Left lobe of liver (tissue), 2 donors: ENCODE measurements around the gene ACBD6. TPM values are rescaled to one million over a fixed set of nuclear protein-coding genes. Genes with fewer than 3 reads are reported as not detected.
"Not testable (repeated sequence)": the region's sequence is repeated elsewhere in the genome, so short reads cannot be mapped to it uniquely, and the experiment has no call there.

Source experiments
- ATAC-seq: fragments of 200-7000 bp; cut with Tn5 transposase; one replicate; pipeline ENCODE4 v1.9.1; 2020; ENCODE audit warnings: mild to moderate bottlenecking, moderate library complexity
- DNase-seq: peaks from one replicate; pipeline ENCODE4 v3.0.0-alpha.2; 2020; ENCODE audit warnings: low spot score
- total RNA-seq: library from RNA; stranded (reverse); gene quantifications from one replicate; pipeline ENCODE4 v1.2.1, GENCODE V29; 2021
- donor health status: DM: no; HTN: no; CAD: no; lungs with moderate emphysema.
- donor health status: DM: no; HTN: yes; CAD: no.

Gene ACBD6
- total RNA-seq, 1 donor from 2014 or later: 11.1 TPM

DNA sequence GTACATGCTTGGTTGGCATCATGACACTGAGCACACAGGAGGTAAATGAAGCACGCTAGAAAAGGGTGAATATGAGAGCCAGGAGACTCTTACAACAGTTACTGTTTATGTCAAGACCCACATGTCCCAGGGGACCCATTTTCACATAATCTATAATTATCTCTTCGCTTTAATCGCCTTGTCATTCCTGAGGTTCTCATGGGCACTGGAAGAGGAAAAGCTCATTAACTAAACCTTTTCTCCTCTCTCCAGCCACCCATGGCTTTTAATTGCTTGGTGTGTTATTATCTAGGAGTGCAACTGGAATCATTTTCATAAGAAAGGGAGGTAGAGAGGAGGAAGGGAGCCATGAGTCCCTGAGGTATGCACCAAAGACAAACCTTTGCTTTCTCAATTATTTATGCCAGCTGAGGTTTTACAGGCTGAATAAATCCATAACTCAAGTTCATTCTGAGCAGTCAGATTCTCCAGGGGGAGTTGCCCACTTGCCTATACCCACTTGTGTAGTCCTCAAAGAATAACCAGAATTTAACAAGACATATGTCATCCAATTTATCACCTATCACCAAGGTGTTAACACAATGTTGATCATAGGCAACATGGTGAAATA is 77.4 kb downstream of the ACBD6 start:
- ATAC-seq: no peak
- no peak for DNase-seq

DNA sequence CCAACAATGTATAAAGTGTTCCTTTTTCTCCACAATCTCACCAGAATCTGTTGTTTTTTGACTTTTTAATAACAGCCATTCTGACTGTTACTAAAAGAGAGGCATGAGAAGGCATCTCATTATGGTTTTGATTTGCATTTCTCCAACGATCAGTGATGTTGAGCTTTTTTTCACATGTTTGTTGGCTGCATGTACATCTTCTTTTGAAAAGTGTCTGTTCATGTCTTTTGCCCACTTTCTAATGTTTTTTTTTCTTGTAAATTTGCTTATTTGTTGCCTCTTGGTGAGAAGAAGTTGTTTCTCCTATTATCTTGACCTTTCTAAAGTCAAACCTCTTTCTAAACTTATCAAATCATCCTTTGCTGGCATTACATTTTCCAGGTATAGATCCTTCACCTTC is 80.8 kb downstream of the ACBD6 start:
- no peak for ATAC-seq
- no peak for DNase-seq

DNA sequence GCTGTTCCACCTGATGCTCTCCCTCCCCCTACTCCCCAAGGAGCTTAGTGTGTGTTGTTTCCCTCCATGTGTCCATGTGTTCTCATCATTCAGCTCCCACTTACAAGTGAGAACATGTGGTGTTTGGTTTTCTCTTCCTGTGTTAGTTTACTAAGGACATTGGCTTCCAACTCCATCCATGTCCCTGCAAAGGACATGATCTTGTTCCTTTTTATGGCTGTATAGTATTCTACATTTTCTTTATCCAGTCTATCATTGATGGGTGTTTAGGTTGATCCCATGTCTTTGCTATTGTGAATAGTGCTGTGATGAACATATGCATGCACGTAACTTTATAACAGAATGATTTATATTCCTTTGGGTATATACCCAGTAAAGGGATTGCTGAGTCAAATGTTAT is 81.2 kb downstream of the ACBD6 start:
- not testable (repeated sequence) for ATAC-seq

DNA sequence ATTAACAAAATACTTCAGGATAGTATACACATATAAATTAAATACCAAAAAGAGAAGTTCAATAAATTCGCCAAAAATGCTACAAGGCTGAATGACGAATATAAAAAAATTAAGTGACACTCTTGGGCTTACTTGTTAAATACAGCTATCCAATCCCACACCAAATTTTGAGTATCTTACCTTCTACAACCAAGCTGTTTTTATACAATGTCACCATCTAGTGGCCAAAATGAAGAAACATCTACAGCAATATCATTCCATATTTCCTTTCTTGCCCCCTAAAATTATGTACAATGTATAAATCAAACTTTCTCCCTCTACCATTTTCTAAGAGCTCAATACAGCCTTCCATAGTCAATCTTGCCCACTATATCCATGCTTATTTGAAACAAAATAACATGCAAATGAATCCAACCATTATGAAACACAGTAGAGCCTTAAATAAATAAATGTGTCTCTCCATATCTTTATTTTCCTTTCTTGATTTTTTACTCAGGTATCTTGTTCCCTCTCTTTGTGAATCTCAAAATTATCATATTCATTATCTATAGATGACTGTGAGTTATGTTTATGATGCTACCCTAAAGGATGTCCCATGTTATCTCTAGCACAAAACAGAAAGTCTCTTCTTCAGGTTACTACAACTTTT is 86.3 kb downstream of the ACBD6 start:
- ATAC-seq: peak; percentile 68

More for the DNA sequence above, 81.2 kb downstream of the ACBD6 start:
- DNase-seq: not testable (repeated sequence)

DNA sequence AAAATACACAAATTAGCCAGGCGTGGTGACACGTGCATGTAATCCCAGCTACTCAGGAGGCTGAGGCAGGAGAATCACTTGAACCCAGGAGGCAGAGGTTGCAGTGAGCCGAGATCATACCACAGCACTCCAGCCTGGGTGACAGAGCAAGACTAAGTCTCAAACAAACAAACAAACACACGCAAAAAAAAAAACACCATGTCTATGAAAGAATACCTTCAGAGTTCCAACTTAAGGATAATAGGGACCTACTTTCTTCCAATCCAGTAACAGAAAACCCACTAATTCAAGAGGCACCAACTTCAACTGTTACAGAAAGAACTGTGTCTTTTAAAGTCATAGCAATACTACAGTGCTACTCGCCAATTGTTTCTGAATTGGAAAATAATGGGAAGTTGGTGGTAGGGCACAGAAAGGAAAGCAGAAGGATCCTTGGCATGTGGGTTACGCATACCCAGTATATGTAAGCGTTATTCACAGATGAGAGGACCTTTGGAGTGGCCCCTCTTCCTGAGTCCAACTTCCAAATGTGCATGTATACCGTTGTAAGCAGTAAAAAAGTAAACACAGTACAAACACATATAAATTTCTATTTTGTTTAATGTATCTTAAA is 87.0 kb downstream of the ACBD6 start:
- no peak for ATAC-seq
- DNase-seq: no peak

More for the DNA sequence above, 86.3 kb downstream of the ACBD6 start:
- DNase-seq: no peak

DNA sequence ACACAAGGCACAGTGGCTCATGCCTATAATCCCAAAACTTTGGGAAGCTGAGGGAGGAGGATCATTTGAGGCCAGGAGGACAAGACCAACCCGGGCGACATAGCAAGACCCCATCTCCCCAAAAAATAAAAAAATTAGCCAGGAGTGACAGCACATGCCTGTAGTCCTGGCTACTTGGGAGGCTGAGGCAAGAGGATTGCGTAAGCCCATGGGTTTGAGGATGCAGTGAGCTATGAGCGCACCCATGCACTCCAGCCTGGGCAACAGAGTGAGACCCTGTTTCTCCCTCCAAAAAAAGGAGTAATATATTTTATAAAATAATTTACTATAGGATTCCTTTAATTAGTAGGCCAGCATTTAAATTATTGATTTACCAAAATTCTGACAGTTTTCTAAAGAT is 89.8 kb downstream of the ACBD6 start:
- DNase-seq: no peak
- no peak for ATAC-seq

DNA sequence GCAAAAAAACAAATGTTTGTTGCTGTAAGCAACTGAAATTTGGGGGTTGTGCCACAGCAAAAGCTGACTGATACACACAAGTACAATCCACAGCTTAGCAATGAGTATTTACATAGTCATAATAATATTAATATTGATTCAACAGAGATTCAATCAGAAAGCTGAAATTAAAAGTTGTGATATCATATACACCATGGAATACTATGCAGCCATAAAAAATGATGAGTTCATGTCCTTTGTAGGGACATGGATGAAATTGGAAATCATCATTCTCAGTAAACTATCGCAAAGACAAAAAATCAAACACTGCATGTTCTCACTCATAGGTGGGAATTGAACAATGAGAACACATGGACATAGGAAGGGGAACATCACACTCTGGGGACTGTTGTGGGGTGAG is 94.2 kb downstream of the ACBD6 start:
- DNase-seq, ATAC-seq: not testable (repeated sequence)

DNA sequence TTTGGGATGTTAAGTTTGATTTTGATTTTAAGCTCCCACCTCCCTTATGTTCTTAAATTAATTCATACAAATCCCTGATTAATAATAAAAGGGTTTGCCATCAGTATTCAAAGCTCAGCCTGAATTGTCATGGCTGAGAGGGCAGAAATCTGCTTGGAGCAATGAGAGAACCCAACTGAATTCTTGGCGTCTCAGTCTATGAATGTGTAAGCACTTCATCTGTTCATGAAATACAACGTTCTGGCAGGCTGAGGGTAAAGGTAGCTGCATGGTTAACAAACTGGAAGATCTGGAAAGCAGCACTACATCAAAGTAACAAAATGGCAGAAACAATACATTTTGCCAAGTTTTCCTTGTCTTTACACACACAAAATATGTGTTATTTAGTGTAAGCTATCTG is 95.3 kb downstream of the ACBD6 start:
- no peak for DNase-seq

DNA sequence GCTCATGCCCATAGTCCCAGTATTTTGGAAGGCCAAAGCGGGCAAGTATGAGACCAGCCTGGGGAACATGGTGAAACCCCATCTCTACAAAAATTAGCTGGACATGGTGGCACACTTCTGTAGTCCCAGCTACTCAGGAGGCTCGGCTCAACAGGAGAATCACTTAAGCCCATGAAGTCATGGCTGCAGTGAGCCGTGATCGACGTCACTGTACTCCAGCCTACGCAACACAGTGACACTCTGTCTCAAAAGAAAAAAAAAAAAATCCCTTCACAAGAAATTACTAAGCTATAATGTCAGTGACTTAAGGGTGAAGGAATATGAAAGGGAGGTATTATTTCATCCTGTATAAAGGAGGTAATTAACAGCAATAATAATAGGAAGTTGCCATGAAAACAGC is 99.8 kb downstream of the ACBD6 start:
- DNase-seq (no peak), ATAC-seq (no peak)

More for the DNA sequence above, 95.3 kb downstream of the ACBD6 start:
- no peak for ATAC-seq

DNA sequence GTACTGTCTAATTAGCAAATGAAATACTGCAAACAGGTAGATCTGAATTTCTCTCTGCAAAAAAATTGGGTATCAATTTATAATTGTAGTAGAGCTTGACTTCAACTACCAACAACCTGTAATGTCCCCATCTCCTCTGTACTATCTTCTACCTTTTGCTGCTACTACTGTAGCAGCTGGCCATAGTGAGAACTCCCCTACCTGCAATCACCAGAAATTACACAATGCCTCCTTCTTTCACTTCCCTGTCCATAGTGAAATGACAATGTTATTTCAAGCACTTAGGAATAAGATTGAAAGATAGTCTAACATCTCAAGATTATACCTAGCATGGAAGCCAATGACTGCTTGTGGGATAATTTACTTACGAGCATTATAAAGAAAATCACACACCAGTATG is 100.4 kb downstream of the ACBD6 start:
- no peak for ATAC-seq
- no peak for DNase-seq

DNA sequence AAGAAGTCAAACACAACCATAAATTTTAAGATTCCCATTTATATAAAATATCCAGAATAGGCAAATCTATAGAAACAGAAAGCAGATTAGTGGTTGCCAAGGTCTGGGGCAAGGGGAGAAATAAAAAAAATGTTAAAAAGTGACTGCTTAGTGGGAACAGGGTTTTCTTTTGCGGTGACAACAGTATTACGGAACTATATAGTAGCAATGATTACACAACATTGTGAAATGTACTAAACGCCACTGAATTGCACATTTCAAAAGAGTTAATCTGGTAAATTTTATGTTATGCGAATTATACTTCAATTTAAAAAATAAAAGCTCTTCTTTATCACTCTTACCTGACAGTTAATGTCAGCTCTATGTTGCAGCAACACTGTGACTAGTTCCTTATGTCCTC is 105.2 kb downstream of the ACBD6 start:
- no peak for ATAC-seq
- no peak for DNase-seq

DNA sequence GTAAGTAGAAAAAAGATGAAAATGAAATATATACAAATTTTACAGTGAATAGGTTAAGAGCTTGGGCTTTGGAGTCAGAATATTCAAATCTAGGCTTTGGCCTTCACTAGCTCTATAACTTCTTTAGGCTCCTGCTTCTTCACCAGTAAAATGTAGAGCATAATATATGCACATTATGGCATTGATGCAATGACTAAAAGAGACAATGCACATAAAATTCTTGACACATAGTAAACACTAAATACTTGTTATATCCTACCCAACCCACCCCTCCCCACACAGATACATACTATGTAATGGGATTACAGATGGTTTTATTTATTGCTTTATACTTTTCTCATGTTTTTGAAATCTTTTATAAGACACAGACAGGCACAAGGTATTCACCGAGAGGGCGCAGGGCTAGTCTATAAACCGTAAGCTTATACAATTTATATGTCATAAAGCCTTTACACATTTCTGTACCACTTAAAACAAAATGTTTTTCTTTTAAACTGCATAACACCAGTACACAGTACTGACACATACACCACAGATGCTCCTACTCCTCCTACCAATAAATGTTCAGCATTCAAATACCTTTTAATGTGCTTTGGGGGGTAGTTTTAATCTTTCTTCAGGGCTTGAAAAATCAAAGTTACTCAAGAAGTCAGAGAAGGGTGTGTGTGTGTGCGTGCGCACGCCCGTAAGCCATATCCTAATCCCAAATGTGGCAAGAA is 109.8 kb downstream of the ACBD6 start:
- ATAC-seq (no peak), DNase-seq (no peak)

DNA sequence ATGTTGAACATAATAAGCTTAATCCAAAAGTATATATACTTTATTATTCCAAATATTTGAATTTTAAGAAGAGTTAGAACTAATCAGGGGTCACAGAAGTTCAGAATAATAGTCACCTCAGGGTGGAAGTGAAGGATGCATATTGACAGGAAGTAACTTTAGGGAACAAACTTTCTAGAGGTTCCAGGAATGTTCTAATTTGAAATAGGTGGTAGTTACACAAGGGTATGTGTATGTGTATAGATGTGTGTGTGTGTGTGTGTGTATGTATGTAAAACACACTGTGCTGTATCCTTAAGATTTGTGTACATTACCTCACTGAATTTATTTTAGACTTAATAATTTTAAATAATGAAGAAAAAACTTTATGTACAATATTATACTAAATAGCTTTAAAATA is 110.4 kb downstream of the ACBD6 start:
- ATAC-seq (no peak), DNase-seq (no peak)

DNA sequence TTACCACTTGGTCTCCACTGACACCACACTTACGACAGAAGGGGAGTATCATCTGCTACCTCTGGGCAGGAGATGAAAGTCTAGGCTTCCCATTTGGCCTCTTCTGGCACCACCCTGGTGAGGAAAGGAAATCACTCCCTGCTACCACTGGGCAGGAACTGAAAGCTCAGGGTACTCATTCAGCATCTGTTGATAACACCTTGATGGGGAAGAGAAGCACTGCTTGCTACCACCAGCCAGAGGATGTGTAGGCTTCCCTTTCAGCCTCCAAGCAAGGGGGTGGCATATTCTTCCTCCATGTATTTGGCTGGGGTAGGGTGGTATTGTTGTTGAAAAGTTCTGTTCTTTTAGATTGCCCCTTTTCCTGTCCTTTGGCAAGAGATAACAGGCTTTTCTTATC is 115.0 kb downstream of the ACBD6 start:
- ATAC-seq (no peak), DNase-seq (no peak)

DNA sequence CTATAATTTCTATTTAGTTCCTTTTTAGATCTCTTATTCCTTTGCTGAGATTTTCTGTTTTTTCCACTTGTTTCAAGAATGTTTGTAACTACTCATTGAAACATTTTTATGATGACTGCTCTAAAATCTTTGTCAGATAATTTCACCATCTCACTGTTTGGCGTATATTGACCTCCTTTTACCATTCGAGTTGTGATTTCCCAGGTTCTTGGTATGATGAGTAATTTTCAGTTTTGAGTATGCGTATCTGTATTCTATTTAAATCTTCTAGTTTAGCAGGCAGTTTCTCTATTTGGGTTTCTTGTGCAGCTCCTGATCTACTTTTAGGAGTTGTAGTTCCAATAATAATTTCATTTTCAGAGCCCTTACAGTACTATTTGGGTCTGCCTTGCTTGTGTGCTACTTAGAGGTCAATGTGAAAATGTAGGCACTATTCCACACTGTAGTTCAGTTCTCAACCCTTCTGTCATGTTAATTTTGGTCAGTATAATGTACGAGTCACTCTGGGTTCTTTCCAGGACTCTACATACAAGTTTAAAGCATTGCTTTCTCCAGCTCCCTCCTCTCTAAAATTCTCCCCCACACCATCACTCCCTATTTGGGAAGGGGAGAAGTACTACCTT is 115.5 kb downstream of the ACBD6 start:
- no peak for ATAC-seq
- no peak for DNase-seq

DNA sequence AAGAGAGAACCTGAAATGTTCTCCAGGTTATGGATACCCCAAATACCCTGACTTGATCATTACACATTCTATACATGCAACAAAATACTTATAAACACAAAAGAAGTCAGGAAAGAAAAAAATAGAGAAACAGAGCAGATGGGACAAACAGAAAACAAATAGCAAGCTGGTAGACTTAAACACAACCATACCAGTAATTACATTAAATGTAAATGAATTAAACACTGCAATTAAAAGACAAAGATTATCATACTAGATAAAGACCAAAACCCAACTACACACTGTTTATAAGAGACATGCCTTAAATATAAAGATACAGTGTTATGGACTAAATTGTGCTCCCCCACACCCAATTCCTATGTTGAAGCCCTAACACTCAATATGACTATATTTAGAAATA is 117.2 kb downstream of the ACBD6 start:
- ATAC-seq (no peak), DNase-seq (no peak)

DNA sequence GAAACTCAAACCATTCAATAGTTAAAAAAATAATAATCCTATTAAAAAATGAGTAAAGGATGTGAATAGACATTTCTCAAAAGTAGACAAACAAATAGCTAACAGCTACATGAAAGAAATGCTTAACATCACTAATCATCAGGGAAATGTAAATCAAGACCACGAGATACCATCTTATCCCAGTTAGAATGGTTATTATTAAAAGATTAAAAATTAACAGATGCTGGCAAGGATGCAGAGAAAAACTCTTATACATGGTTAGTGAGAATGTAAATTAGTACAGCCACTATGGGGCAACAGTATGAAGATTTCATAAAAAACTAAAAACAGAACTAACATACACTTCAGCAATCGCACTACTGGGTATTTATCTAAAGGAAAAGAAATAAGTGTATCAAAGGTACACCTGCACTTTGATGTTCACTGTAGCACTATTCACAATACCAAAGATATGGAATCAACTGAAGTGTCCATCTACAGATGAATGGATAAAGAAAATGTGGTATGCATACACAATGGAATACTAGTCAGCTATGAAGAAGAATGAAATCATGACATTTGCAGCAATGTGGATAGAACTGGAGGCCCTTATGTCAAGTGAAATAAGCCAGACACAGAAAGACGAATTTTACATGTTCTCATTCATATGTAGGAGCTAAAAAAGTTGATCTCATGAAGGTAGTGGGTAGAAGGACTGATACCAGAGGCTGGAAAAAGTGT is 117.9 kb downstream of the ACBD6 start:
- DNase-seq (no peak), ATAC-seq (no peak)

DNA sequence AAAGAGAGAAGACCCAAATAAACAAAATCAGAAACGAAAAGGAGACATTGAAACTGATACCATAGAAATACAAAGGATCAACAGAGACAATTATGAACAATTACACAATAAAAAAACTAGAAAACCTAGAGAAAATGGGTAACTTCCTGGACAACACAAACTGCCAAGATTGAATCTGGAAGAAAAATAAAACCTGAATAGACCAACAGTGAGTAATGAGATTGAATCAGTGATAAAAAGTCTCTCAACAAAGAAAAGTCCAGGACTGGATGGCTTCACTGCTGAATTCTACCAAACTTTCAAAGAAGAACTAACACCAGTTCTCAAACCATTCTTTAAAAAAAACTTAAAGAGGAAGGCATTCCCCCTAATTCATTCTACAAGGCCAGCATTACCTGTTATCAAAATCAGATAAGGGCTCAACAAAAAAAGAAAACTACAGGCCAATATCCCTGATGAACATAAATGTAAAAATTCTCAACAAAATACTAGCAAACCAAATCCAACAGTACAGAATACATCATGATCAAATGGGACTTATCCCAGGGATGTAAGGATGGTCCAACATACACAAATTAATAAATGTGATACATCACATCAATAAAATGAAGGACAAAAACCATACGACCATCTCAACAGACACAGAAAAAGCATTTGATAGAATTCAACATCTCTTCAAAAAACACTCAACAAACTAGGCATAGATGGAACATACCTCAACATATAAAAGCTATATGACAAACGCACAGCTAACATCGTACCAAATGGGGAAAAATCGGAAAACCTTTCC is 119.9 kb downstream of the ACBD6 start:
- no peak for DNase-seq
- no peak for ATAC-seq

DNA sequence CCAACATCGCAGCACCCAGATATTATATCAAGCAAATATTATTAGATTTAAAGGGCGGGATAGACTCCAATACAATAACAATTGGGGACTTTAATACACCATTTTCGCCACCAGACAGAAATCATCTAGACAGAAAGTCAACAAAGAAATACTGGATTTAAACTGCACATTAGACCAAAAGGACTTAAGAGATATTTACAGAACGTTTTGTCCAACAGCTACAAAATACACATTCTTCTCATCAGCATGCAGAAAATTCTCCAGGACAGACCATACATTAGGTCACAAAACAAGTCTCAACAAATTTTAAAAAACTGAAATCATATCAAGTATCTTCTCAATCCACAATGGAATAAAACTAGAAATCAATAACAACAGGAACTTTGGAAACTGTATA is 121.2 kb downstream of the ACBD6 start:
- no peak for DNase-seq
- ATAC-seq: no peak
